Superior temporal gyrus (tissue), 1 donor: Measurements from ENCODE around the gene MPL.

Source experiments
- DNase-seq: peaks from one replicate; pipeline ENCODE4 v3.0.0-alpha.2; 2016; ENCODE audit errors: extremely low spot score

The MPL gene

GRCh38 chr1:43325381-43325780, 12.2 kb upstream of the MPL start:
- no peak for DNase-seq

GRCh38 chr1:43327549-43328292, 9.9 kb upstream of the MPL start:
- no peak for DNase-seq

GRCh38 chr1:43329995-43330751, 7.4 kb upstream of the MPL start:
- DNase-seq, result no peak

DNA sequence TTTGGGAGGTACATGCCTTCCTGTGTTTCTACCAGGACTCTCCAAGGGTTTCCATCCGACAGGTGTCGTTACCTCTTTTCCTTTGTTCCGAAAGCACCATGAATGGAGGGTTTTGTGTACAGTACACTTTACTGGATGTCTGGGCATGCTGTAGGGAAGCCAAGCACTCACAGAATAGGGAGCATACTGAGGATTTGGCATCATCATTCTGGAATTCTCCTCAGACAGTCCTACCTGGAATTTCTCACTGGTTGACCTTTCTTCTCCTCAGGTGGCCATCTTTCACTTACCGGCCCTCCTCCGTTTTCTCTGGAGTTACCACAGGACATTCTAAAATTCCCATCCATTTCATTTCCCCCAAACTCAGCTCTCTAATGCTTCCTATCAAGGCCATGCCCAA, 5.9 kb upstream of the MPL start:
- no peak for DNase-seq

DNA sequence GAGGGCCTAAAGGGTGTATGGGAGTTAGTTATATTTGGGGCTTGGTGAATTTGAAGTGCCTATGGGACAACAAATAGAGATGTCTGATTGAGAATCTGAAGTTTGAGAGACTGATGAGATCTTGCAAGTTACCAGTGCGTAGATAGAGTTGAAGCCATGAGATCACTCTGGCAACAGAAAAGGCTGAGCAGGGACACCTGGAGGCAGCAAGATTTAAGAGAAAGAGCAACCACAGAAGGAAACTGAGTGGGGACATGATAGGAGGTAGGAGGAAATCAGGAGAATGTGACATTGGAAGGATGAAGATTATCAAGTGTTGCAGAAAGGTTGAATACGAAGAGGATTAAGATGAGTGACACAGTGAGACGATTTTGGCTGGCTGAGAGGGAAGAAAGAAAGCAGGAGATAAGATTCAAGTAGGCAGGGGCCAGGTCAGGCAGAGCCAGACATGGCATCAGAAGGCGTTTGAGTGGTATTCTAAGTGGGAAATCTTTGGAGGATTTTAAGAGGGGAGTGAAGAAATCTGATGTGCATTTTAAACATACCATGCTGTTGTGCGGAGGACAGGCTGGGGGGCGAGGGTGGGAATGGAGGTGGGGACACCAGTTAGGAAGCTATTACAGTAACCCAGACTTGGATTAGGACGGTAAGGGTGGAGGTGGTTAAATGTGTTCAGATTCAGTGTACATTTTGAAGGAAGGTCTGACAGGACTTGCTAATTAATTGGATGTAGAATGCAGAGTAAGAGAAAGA, 3.0 kb upstream of the MPL start:
- no peak for DNase-seq

DNA sequence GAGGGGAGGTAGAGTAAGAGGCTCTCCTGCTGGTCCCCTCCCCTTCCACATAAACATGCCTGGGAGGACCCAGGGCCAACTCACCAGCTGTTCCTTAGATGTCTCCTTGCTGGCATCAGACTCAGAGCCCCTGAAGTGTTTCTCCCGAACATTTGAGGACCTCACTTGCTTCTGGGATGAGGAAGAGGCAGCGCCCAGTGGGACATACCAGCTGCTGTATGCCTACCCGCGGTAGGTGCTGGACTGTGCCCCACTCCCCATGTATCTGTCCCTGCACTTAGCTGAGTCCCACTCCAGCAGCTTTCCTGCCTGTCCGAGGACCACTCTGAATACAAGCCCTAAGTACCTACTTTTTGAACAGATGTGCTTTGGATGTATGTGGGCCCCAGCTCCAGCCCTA, 383 bp downstream of the MPL start:
- DNase-seq, result no peak

DNA sequence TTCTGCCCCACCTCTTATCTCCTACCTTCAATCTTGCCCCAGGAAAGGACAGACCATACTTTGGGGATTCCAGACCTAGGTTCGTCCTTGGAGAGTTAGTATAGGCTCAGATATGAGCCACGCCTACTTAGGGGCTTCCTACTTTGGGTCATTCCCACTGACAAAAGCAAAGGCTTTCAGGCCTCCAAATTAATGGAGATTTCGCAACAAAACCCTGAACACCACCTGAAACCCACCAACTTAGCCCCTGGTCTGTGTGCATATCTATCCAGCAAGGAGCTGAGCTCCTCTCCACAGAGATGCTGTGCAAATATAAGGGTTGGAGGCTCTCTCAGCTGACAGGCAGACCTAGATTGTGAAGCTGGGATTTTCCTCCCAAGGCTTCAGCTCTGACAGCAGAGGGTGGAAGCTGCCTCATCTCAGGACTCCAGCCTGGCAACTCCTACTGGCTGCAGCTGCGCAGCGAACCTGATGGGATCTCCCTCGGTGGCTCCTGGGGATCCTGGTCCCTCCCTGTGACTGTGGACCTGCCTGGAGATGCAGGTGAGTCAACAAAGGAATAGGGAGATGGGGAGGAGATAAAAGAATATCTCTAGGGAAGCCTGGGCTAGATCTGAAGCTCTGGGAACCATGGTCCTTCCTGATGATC, 2.1 kb downstream of the MPL start:
- no peak for DNase-seq

DNA sequence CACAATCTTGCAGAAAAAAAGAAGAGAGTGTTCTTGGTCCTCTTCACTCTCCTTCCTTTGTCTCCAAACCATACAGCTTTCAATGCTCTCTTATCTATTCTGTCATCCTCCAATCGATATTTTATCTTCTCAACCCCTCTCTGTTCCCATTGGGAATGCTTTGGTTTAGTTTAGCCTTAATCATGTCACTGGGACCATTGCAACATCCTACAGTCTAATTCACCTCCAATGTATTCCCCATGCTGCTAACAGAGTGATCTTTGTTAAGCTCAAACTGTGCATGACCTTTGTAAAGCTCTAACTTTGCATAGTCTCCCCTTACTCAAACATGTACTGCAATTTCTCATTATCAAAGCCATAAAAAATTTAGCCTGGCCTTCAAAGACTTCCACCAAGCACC, 2.9 kb downstream of the MPL start:
- no peak for DNase-seq

DNA sequence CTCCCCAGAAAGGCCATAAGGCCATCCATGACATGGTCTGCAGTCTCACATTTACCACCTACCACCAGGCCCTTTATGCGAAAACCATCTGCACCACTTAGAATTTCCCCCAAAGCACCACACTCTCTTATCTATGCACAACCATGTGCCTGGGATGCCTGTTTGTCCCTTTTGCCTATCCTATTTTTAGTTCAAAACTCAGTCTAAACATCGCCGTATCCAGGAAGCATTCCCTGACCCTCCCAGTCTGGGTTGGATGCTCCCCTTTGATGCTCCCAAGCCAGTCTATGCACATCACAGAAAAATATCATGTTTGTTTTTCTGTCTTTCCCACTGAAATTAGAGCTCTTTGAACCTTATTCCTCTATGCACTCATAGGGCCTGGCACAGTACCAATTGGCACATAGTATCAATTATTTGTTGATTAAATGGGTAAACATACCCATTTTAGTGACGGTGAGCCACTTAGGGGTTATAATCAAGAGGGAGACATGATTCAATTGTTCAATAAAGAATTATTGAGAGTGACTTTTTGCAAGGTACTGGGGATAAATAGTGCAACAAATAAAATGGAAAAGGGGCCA, 6.7 kb downstream of the MPL start:
- no peak for DNase-seq

DNA sequence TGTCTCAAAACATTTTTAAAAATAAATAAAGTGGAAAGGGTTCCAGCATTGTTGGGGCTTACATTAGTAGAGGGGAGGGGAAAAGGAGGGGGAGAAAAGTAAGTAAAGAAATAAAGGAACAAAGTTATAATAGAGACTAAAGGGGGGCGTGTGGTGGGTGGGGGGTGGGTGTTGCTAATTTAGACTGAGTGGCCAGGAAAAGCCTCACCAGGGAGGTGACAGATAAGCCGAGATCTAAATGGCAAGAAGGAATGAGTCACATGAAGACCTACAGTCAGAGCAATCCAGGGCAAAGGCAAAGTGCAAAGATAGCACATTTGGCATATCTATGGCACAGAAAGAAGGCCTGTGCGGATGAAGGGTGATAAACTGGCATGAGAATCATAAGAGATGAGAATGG, 7.5 kb downstream of the MPL start:
- no peak for DNase-seq

DNA sequence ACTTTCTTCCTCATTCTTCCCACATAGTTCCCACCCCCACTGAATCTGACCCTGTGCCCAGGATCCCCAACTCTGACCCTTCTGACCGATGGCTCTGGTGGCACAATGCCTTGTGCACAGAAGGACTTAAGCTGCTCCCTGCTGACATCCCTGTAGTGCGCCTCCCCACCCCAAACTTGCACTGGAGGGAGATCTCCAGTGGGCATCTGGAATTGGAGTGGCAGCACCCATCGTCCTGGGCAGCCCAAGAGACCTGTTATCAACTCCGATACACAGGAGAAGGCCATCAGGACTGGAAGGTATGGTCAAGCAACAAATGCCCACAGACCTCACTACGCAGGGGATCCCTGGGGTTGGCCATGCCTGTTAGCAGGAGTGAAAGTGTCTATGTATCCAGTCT, 9.0 kb downstream of the MPL start:
- DNase-seq, result no peak

- peak; percentile 26 for DNase-seq
These were observed 10.8 kb downstream of the MPL start for GRCh38 chr1:43348343-43348808.

- DNase-seq, result peak; percentile 35
These were observed 11.4 kb downstream of the MPL start for GRCh38 chr1:43348809-43349593.

DNA sequence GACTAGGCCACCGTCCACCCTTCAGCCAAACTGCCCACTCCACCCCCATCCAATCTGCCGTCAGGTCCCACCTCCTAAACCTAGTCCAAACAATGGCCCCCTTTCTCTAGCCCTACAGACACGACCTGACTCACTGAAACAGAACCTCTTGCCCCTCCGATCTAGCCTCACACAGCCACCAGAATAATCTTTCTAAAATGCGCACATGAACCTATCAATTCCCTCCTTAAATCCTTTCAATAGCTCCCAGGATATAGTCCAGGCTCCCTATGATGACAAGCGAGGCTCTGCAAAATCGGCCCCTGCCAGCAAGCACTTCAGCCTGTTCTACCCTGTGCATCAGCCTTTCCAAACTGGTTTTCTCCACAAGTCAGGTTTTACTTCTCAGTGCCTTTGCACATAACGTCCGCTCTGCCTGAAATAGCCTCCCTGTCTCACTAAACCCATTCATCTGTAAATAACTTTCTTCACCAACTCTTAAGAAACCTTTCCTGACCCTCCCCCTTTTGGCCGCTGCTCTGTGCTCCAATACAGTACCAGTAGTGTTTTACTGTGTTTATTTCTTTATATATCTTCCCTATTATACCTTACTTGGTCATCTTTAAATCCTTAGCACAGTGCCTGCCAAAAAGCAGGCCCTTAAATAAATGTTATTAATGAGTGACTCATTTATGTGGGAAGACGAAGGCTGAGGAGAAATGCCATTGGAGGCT, 12.1 kb downstream of the MPL start:
- peak; percentile 47 for DNase-seq

GRCh38 chr1:43350976-43351375, 13.4 kb downstream of the MPL start:
- no peak for DNase-seq

GRCh38 chr1:43351421-43352350, 14.1 kb downstream of the MPL start:
- no peak for DNase-seq

DNA sequence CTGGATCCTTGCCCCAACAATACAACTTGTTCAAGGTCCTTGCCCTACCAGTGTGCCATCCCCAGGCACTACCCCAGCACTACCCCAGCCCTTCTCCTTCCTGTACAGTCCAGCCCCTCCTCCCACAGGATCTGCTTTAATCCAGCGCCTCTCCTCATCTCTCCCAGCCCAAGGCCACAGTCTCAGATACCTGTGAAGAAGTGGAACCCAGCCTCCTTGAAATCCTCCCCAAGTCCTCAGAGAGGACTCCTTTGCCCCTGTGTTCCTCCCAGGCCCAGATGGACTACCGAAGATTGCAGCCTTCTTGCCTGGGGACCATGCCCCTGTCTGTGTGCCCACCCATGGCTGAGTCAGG, 14.7 kb downstream of the MPL start:
- DNase-seq, result no peak

DNA sequence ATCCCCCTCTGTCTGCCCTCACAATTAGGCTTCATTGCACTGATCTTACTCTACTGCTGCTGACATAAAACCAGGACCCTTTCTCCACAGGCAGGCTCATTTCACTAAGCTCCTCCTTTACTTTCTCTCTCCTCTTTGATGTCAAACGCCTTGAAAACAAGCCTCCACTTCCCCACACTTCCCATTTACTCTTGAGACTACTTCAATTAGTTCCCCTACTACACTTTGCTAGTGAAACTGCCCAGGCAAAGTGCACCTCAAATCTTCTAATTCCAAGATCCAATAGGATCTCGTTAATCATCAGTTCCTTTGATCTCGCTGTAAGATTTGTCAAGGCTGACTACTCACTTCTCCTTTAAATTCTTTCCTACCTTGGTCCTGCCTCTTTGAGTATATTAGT, 15.3 kb downstream of the MPL start:
- no peak for DNase-seq

DNA sequence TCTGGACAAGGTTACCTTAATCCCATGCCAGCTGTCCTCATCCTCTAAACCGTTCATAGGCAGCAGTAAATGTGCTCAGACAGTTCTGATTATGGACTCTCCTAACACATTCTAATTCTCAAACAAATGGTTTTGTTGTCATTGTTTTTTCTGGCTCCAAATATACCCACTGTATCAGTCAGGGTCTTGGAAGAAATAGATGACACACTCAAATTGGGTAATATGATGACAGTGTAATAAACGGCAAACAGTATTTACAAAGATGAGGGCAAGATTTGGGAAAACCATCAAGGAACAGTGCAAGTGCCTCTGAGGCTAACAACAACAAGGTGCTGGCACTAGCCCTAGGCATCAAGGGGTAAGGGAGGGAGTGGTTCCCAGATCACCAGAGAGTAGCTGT, 16.9 kb downstream of the MPL start:
- DNase-seq, result no peak
